ENCODE measurements around the gene CHMP4B. TPM values are rescaled to one million over a fixed set of nuclear protein-coding genes. Genes with fewer than 3 reads are reported as not detected.
"Not testable (repeated sequence)": the region's sequence is repeated elsewhere in the genome, so short reads cannot be mapped to it uniquely, and the experiment has no call there.

Gene CHMP4B
- total RNA-seq, 4 donors from 2014 or later, result 93.4 to 118 (median 112) TPM

- Histone ChIP-seq H3K36me3 (peaks cover 0 to 41% of the 10 kb centered on the region in 2 donors), H3K9me3 (no peaks in the 10 kb centered on the region), H3K4me3 (no peak overlapping the region), H3K27me3 (no peaks in the 10 kb centered on the region), H3K27ac (no peak overlapping the region), H3K4me1 (peaks cover 0 to 31% (median 3%) of the 10 kb centered on the region in 3 donors)
- no peak for ATAC-seq
- no peak for TF ChIP-seq CTCF (IDR thresholded peaks at IDR 0.05)
- WGBS, 2 donors (ENCODE audit: low coverage in 1 of 2), result no CpG with 5 or more reads among the region's 9 CpGs
Observed at GRCh38 chr20:33791540-33791939, 19.6 kb upstream of the CHMP4B start.

- Histone ChIP-seq H3K27ac (no peak overlapping the region), H3K9me3 (no peaks in the 10 kb centered on the region), H3K36me3 (peaks cover 0 to 41% of the 10 kb centered on the region in 2 donors), H3K27me3 (no peaks in the 10 kb centered on the region), H3K4me1 (peaks cover 0 to 31% (median 3%) of the 10 kb centered on the region in 3 donors), H3K4me3 (no peak overlapping the region)
- TF ChIP-seq EP300 (IDR thresholded peaks at IDR 0.05) (no peak), CTCF (IDR thresholded peaks at IDR 0.05) (peak in 3 of 4 experiments; percentile 60 to 79 (median 66)), POLR2AphosphoS5 (IDR thresholded peaks at IDR 0.05) (no peak), POLR2A (IDR thresholded peaks at IDR 0.05) (no peak)
- WGBS, 2 donors (ENCODE audit: low coverage in 1 of 2), result 70 to 90% methylated on average over 2 of the region's 13 CpGs
- ATAC-seq, result no peak
Observed at GRCh38 chr20:33791959-33792597, 19.1 kb upstream of the CHMP4B start.

GRCh38 chr20:33792598-33792989, 18.6 kb upstream of the CHMP4B start:
- ATAC-seq, H3K27me3 ChIP-seq, H3K4me3 ChIP-seq, H3K9me3 ChIP-seq: not testable (repeated sequence)
- Histone ChIP-seq H3K36me3 (peaks cover 0 to 39% of the 10 kb centered on the region in 2 donors), H3K27ac (peak overlapping the region in 3 of 4 donors; percentile 24 to 52 (median 41)), H3K4me1 (peaks cover 0 to 31% (median 3%) of the 10 kb centered on the region in 3 donors)
- 14 to 40% methylated on average over 2 to 3 of the region's 3 CpGs for WGBS, 2 donors (ENCODE audit: low coverage in 1 of 2)

GRCh38 chr20:33793011-33793931, 17.9 kb upstream of the CHMP4B start:
- TF ChIP-seq CTCF (IDR thresholded peaks at IDR 0.05), result no peak
- no peak for TF ChIP-seq POLR2A (IDR thresholded peaks at IDR 0.05)
- TF ChIP-seq POLR2AphosphoS5 (IDR thresholded peaks at IDR 0.05), result peak; percentile 66
- ATAC-seq, result peak; percentile 66

GRCh38 chr20:33796263-33796906, 14.8 kb upstream of the CHMP4B start:
- no peak for ATAC-seq
- 56 to 65% methylated on average over 5 to 8 of the region's 9 CpGs for WGBS, 2 donors (ENCODE audit: low coverage in 1 of 2)
- H3K27me3 ChIP-seq, result no peaks in the 10 kb centered on the region
- no peak overlapping the region for H3K27ac ChIP-seq
- peaks cover 0 to 5% of the 10 kb centered on the region in 2 donors for H3K36me3 ChIP-seq
- TF ChIP-seq CTCF (IDR thresholded peaks at IDR 0.05) (no peak), POLR2AphosphoS5 (IDR thresholded peaks at IDR 0.05) (no peak), EP300 (IDR thresholded peaks at IDR 0.05) (no peak), POLR2A (IDR thresholded peaks at IDR 0.05) (no peak)
- H3K4me3 ChIP-seq, result no peak overlapping the region
- peaks cover 0 to 9% (median 0%) of the 10 kb centered on the region in 3 donors for H3K4me1 ChIP-seq
- H3K9me3 ChIP-seq, result no peaks in the 10 kb centered on the region

More at GRCh38 chr20:33793011-33793931, 17.9 kb upstream of the CHMP4B start:
- H3K4me3 ChIP-seq, result no peak overlapping the region
- H3K9me3 ChIP-seq, result no peaks in the 10 kb centered on the region
- H3K27ac ChIP-seq, result peak overlapping the region in 3 of 4 donors; percentile 24 to 52 (median 41)
- peaks cover 0 to 29% (median 3%) of the 10 kb centered on the region in 3 donors for H3K4me1 ChIP-seq
- H3K36me3 ChIP-seq, result peaks cover 0 to 32% of the 10 kb centered on the region in 2 donors
- WGBS, 2 donors (ENCODE audit: low coverage in 1 of 2), result 31 to 50% methylated on average over 13 to 15 of the region's 21 CpGs
- no peaks in the 10 kb centered on the region for H3K27me3 ChIP-seq
